Measurements from ENCODE around the gene LETMD1. TPM values are rescaled to one million over a fixed set of nuclear protein-coding genes. Genes with fewer than 3 reads are reported as not detected.

The LETMD1 gene
- total and polyA plus RNA-seq, 9 of the 15 experiments (the other 6 are each of a cell fraction or from before 2014, with no cell fraction given), result 58.7 to 163 (median 75.4) TPM

DNA sequence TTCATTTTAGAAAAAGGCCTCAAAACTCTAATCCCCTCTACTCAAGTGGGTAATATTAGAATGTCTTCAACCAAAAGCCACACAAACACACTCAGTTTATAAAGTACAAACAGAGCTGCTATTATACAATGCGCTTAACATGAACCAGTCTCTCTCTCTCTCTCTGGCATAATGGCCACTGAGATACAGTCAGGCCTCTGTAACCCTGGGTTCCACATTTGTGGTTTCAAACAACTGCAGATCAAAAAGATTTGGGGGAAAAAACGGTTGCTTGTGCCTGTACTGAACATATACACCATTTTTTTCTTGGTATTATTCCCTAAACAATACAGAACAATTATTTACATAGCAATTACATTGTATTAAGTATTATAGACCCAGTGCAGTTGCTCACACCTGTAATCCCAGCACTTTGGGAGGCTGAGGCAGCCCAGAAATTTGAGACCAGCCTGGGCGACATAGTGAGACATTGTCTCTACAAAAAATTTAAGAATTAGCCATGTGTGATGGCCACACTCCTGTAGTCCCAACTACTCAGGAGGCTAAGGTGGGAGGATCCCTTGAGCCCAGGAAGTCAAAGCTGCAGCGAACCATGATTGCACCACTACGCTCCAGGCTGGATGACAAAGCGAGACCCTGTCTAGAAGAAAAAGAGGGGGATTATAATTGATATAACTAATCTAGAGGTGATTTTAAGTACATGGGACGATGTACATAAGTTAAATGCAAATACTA lies 27.5 kb upstream of the LETMD1 start:
- Histone ChIP-seq H4K20me1 (replicated peaks; ENCODE audit: control insufficient read depth, insufficient read depth, low read length) (no peaks in the 10 kb centered on the region), H3K36me3 (ENCODE audit: control insufficient read depth, insufficient read depth, low read length) (no peaks in the 10 kb centered on the region; the same call in 2 of the 3 replicates), H3K9me3 (replicated peaks; ENCODE audit: control insufficient read depth, insufficient read depth, low read depth, low read length) (no peaks in the 10 kb centered on the region), H3K27me3 (ENCODE audit: control insufficient read depth in 2 of 2, insufficient read depth in 2 of 2, low read length in 2 of 2) (no peaks in the 10 kb centered on the region), H3K27ac (ENCODE audit: extremely low read depth, low read depth, low read length) (peak overlapping the region; percentile 91), H3K4me3 (no peak overlapping the region), H3K9ac (ENCODE audit: insufficient read depth in 1 of 2, low read depth in 2 of 2, low read length in 2 of 2) (peak overlapping the region; percentile 53 to 89; a peak in 3 of 4 replicates), H3K79me2 (ENCODE audit: control insufficient read depth, insufficient read depth, low read length) (peaks cover 100% of the 10 kb centered on the region), H3K4me2 (ENCODE audit: insufficient read depth, low read length) (peak overlapping the region; percentile 77), H3K9me1 (ENCODE audit: control insufficient read depth, insufficient read depth, low read length) (no peaks in the 10 kb centered on the region), H3K4me1 (replicated peaks in 1 of 2; ENCODE audit: control insufficient read depth in 2 of 2, insufficient read depth in 2 of 2, low read length in 2 of 2) (peaks cover 33 to 58% of the 10 kb centered on the region in 2 experiments), H2AFZ (ENCODE audit: low read depth, low read length) (no peak overlapping the region)
- DNase-seq (ENCODE audit: extremely low read depth in 1 of 4, low spot score in 3 of 4), result peak in 2 of 4 experiments; percentile 23 to 63
- intact Hi-C loops (cut with micrococcal nuclease), result no loop called here
- FAIRE-seq, result no peak
- in situ Hi-C loops (cut with MboI), result no loop called here
- no TSS peak for BruUV-seq (replicated peaks)
- ATAC-seq, result peak; percentile 35
- POLR2A ChIA-PET, result interaction anchor here (0.7 to 1.5 kb wide), 3 partner anchors 8 to 300 kb away, joined by 3 to 5 read pairs (median 5); no protein-coding TSS in a partner anchor
- CTCF ChIA-PET (ENCODE audit: low intra/inter-chr PET ratio), result no interaction called here
- WGBS (ENCODE audit: insufficient coverage, low coverage, missing lambda C conversion rate), result 13% methylated on average over 7 of the region's 7 CpGs
- TF ChIP-seq SFPQ (IDR thresholded peaks at IDR 0.05; ENCODE audit: low read depth, low read length) (no peak), RFX1 (IDR thresholded peaks at IDR 0.05) (no peak; the same call in 1 of the 2 replicates), ZNF639 (CRISPR knock-in tag; conservative IDR thresholded peaks at IDR 0.05 in 1 of 2, IDR thresholded peaks at IDR 0.05 in 1 of 2) (0 out of 4 replicates have a peak, but pooled peaks of 1 of the 2 experiments have one; percentile 56), ZNF253 (CRISPR knock-in tag; conservative IDR thresholded peaks at IDR 0.05) (no peak), BACH1 (tag; IDR thresholded peaks at IDR 0.05) (0 out of 2 replicates have a peak, but pooled peaks have one; percentile 16), ZEB2 (IDR thresholded peaks at IDR 0.05) (no peak), ASH1L (IDR thresholded peaks at IDR 0.05; ENCODE audit: borderline replicate concordance, low read depth, partially characterized antibody) (no peak), NELFE (IDR thresholded peaks at IDR 0.05; ENCODE audit: insufficient read depth, insufficient read length) (no peak), ZNF592 (IDR thresholded peaks at IDR 0.05) (peak; percentile 81)
- TF ChIP-seq, protein P1, sequence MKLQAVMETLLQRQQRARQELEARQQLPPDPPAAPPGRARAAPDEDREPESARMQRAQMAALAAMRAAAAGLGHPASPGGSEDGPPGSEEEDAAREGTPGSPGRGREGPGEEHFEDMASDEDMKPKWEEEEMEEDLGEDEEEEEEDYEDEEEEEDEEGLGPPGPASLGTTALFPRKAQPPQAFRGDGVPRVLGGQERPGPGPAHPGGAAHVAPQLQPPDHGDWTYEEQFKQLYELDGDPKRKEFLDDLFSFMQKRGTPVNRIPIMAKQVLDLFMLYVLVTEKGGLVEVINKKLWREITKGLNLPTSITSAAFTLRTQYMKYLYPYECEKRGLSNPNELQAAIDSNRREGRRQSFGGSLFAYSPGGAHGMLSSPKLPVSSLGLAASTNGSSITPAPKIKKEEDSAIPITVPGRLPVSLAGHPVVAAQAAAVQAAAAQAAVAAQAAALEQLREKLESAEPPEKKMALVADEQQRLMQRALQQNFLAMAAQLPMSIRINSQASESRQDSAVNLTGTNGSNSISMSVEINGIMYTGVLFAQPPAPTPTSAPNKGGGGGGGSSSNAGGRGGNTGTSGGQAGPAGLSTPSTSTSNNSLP (IDR thresholded peaks at IDR 0.05; ENCODE audit: borderline replicate concordance, low read depth, low read length), result 0 out of 2 replicates have a peak, but pooled peaks have one; percentile 29

All from K562 (cell line).